ENCODE measurements around the gene DNMT1. TPM values are rescaled to one million over a fixed set of nuclear protein-coding genes. Genes with fewer than 3 reads are reported as not detected.

The DNMT1 gene
- total RNA-seq, 1 experiment from 2014 or later = 259 TPM

DNA sequence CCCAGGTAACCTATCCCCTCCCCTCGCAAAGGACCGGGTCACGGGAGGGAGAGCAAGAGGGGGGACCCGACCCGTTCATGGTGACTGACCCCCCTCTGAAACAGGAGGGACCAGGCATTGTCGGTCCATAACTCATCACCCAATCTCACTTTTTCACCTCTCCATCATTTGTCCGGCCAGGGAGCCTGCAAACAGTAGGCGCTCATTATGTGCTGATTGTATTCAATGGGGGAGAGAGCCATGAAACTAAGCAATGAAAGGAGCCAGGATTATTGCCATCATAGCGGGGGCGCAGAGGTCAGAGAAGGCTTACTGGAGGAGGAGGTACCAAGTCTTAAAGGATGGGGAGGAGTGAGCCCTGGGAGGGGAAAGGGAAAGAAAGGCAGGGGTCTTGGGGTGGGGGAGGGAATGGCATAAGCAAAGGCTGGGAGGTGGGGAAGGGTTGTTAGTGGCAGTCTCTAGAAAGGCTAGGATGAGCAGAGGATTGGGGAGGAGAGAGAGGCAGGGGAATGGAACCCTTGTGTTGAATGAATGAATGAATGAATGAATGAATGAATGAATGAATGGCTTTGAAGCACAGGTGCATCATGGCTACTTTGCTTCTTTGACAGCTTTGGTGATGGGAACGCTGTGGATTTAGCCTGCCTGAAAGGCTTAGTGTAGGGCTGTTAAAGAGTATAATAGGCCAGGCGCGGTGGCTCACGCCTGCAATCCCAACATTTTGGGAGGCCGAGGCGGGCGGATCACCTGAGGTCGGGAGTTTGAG is 107.3 kb downstream of the DNMT1 start:
- no peaks in the 10 kb centered on the region for H3K36me3 ChIP-seq (ENCODE audit: low read depth, low read length)
- BruUV-seq (replicated peaks) = no TSS peak
- H3K27ac ChIP-seq (ENCODE audit: low read length) = no peak overlapping the region
- POLR2A ChIA-PET (ENCODE audit: unreplicated experiment) = no interaction called here
- DNase-seq (no peak), ATAC-seq (no peak)
- no peak overlapping the region for H2AFZ ChIP-seq (ENCODE audit: low read length)
- H3F3A ChIP-seq (ENCODE audit: low read length, unreplicated experiment) = no peaks in the 10 kb centered on the region
- no peak overlapping the region for H3K9ac ChIP-seq (ENCODE audit: low read length)
- intact Hi-C loops (cut with micrococcal nuclease) = no loop called here
- H3K4me2 ChIP-seq (ENCODE audit: low read length) = no peak overlapping the region
- H3K4me3 ChIP-seq (ENCODE audit: low read length) = no peak overlapping the region
- H3K4me1 ChIP-seq (ENCODE audit: insufficient read depth, low read length) = peaks cover 4% of the 10 kb centered on the region; the same call in 1 of the 2 replicates
- H3K9me3 ChIP-seq (ENCODE audit: low read length) = no peaks in the 10 kb centered on the region
- H3K79me2 ChIP-seq (ENCODE audit: low read length) = no peaks in the 10 kb centered on the region
- no peaks in the 10 kb centered on the region for H3K27me3 ChIP-seq (ENCODE audit: low read length)
- TF ChIP-seq EZH2 (IDR thresholded peaks at IDR 0.05; ENCODE audit: low read length, unreplicated experiment) = no peak
- TF ChIP-seq, protein P1, sequence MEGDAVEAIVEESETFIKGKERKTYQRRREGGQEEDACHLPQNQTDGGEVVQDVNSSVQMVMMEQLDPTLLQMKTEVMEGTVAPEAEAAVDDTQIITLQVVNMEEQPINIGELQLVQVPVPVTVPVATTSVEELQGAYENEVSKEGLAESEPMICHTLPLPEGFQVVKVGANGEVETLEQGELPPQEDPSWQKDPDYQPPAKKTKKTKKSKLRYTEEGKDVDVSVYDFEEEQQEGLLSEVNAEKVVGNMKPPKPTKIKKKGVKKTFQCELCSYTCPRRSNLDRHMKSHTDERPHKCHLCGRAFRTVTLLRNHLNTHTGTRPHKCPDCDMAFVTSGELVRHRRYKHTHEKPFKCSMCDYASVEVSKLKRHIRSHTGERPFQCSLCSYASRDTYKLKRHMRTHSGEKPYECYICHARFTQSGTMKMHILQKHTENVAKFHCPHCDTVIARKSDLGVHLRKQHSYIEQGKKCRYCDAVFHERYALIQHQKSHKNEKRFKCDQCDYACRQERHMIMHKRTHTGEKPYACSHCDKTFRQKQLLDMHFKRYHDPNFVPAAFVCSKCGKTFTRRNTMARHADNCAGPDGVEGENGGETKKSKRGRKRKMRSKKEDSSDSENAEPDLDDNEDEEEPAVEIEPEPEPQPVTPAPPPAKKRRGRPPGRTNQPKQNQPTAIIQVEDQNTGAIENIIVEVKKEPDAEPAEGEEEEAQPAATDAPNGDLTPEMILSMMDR (conservative IDR thresholded peaks at IDR 0.05; ENCODE audit: low read depth, low read length) = no peak
- no peak for TF ChIP-seq EZH2phosphoT487 (IDR thresholded peaks at IDR 0.05; ENCODE audit: borderline replicate concordance, low read length)
- H4K20me1 ChIP-seq (ENCODE audit: low read length) = no peaks in the 10 kb centered on the region
- no peaks in the 10 kb centered on the region for H3K9me2 ChIP-seq (replicated peaks; ENCODE audit: low read length)
- CTCF ChIA-PET = no interaction called here

DNA sequence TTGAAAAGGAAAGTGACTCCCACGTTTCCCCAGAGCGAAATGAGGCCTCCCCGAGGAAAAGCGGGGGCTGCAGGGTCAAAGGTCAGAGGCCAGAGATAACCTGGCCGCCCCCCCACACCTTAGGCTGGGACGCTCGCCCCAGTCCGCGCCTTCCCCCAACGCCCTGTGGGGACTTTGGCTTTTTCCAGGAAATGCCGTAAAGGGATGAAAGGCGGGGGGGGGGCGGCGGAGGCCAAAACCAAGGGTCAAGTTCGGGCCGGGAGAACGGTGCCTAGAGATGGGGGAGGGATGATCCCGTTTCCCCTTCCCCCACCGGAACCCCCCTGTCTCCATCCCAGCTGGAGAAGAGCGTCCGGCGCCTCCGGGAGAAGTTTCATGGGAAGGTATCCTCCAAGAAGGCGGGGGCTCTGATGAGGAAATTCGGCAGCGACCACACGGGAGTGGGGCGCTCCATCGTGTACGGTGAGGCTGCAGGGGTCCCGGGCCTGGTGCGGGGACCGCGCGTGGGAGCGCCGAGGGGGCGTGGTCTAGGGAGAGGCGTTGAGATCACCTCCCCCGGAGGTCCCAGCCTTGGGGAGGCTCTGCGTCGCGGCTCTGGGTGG is 108.1 kb downstream of the DNMT1 start:
- ATAC-seq (no peak), DNase-seq (no peak)
- peak overlapping the region; percentile 72 for H3K9ac ChIP-seq (ENCODE audit: low read length)
- POLR2A ChIA-PET (ENCODE audit: unreplicated experiment) = no interaction called here
- no peaks in the 10 kb centered on the region for H3K9me3 ChIP-seq (ENCODE audit: low read length)
- peaks cover 4% of the 10 kb centered on the region; the same call in 1 of the 2 replicates for H3K4me1 ChIP-seq (ENCODE audit: insufficient read depth, low read length)
- H3K36me3 ChIP-seq (ENCODE audit: low read depth, low read length) = no peaks in the 10 kb centered on the region
- peak overlapping the region; percentile 95 for H3K4me3 ChIP-seq (ENCODE audit: low read length)
- no peaks in the 10 kb centered on the region for H3F3A ChIP-seq (ENCODE audit: low read length, unreplicated experiment)
- no peaks in the 10 kb centered on the region for H3K79me2 ChIP-seq (ENCODE audit: low read length)
- CTCF ChIA-PET = no interaction called here
- H3K9me2 ChIP-seq (replicated peaks; ENCODE audit: low read length) = no peaks in the 10 kb centered on the region
- H2AFZ ChIP-seq (ENCODE audit: low read length) = peak overlapping the region; percentile 98
- no TSS peak for BruUV-seq (replicated peaks)
- H4K20me1 ChIP-seq (ENCODE audit: low read length) = no peaks in the 10 kb centered on the region
- intact Hi-C loops (cut with micrococcal nuclease) = no loop called here
- H3K27ac ChIP-seq (ENCODE audit: low read length) = no peak overlapping the region
- no peaks in the 10 kb centered on the region for H3K27me3 ChIP-seq (ENCODE audit: low read length)
- H3K4me2 ChIP-seq (ENCODE audit: low read length) = peak overlapping the region; percentile 98
- TF ChIP-seq, protein P1 (conservative IDR thresholded peaks at IDR 0.05; ENCODE audit: low read depth, low read length) = no peak
- TF ChIP-seq EZH2phosphoT487 (IDR thresholded peaks at IDR 0.05; ENCODE audit: borderline replicate concordance, low read length) (no peak), EZH2 (IDR thresholded peaks at IDR 0.05; ENCODE audit: low read length, unreplicated experiment) (no peak)

All from PC-3 (cell line).